IMR-90 (cell line): ENCODE data around the gene TGM1.

Experiments
- BHLHE40 ChIP-seq: fragments of 150-350 bp; IDR thresholded peaks from 2 replicates; pipeline ENCODE4 v1.6.1; 2016; ENCODE audit warnings: mild to moderate bottlenecking, low read depth, low read length
- CEBPB ChIP-seq: IDR thresholded peaks from 2 replicates; pipeline ENCODE4 v1.6.1; 2012; ENCODE audit warnings: low read depth, low read length, improper control_type of control experiment
- CTCF ChIP-seq: conservative IDR thresholded peaks from 2 replicates; pipeline ENCODE4 v1.5.1; 2012; ENCODE audit warnings: mild to moderate bottlenecking, low read depth, low read length, improper control_type of control experiment
- ELK1 ChIP-seq: fragments of 150-350 bp; IDR thresholded peaks from 2 replicates; pipeline ENCODE4 v1.6.1; 2016; ENCODE audit warnings: low read depth, mild to moderate bottlenecking, low read length, moderate library complexity, borderline replicate concordance
- MAFK ChIP-seq: IDR thresholded peaks from 2 replicates; pipeline ENCODE4 v1.6.1; 2012; ENCODE audit warnings: low read depth, low read length, improper control_type of control experiment
- MAZ ChIP-seq: IDR thresholded peaks from 2 replicates; pipeline ENCODE4 v1.6.1; 2012; ENCODE audit warnings: low read depth, mild to moderate bottlenecking, low read length, improper control_type of control experiment, moderate library complexity, borderline replicate concordance
- MXI1 ChIP-seq: IDR thresholded peaks from 2 replicates; pipeline ENCODE4 v1.6.1; 2012; ENCODE audit warnings: low read depth, mild to moderate bottlenecking, low read length, moderate library complexity, borderline replicate concordance
- POLR2A ChIP-seq: IDR thresholded peaks from 2 replicates; pipeline ENCODE4 v1.6.1; 2012; ENCODE audit warnings: mild to moderate bottlenecking, low read depth, low read length
- RAD21 ChIP-seq: IDR thresholded peaks from 2 replicates; pipeline ENCODE4 v1.6.1; 2012; ENCODE audit warnings: low read length, improper control_type of control experiment
- RCOR1 ChIP-seq: IDR thresholded peaks from 2 replicates; pipeline ENCODE4 v1.6.1; 2012; ENCODE audit warnings: mild to moderate bottlenecking, low read length, improper control_type of control experiment; ENCODE audit not compliant: insufficient replicate concordance
- RFX5 ChIP-seq: IDR thresholded peaks from 2 replicates; pipeline ENCODE4 v1.8.0; 2012; ENCODE audit warnings: low read depth, mild to moderate bottlenecking, low read length, moderate library complexity
- SMC3 ChIP-seq: fragments of 150-350 bp; IDR thresholded peaks from 2 replicates; pipeline ENCODE4 v1.6.1; 2016; ENCODE audit warnings: low read depth, mild to moderate bottlenecking, antibody characterized with exemption, low read length, moderate library complexity
- USF2 ChIP-seq: fragments of 150-350 bp; IDR thresholded peaks from 2 replicates; pipeline ENCODE4 v1.6.1; 2017; ENCODE audit warnings: mild to moderate bottlenecking, antibody characterized with exemption, low read length, low read depth

GRCh38 chr14:24249230-24250021 is 13.6 kb downstream of the TGM1 start:
- TF ChIP-seq USF2, result no peak
- no peak for TF ChIP-seq CTCF
- TF ChIP-seq ELK1, result no peak
- no peak for TF ChIP-seq POLR2A
- TF ChIP-seq CEBPB, result no peak
- TF ChIP-seq MXI1, result no peak
- no peak for TF ChIP-seq RAD21
- no peak for TF ChIP-seq RFX5
- no peak for TF ChIP-seq RCOR1
- TF ChIP-seq BHLHE40, result no peak
- TF ChIP-seq SMC3, result no peak
- TF ChIP-seq MAZ, result no peak
- TF ChIP-seq MAFK, result no peak
